ENCODE measurements around the gene ARL14EP. TPM values are rescaled to one million over a fixed set of nuclear protein-coding genes. Genes with fewer than 3 reads are reported as not detected.

ARL14EP gene
- total and polyA plus RNA-seq, 7 donors = 8.1 to 27.4 (median 23.4) TPM

- no peak for DNase-seq
- Histone ChIP-seq H3K27me3 (ENCODE audit: insufficient read depth in 3 of 3, low read length in 2 of 3) (peaks cover 0 to 2% (median 0%) of the 10 kb centered on the region in 3 donors), H3K4me1 (no peaks in the 10 kb centered on the region), H3K4me3 (no peak overlapping the region), H3K27ac (no peak overlapping the region), H3K36me3 (ENCODE audit: insufficient read depth in 1 of 2, low read depth in 1 of 2) (no peaks in the 10 kb centered on the region), H3K9me3 (peaks cover 3% of the 10 kb centered on the region)
- intact Hi-C loops (cut with DNase I) = no loop called here
- ATAC-seq = no peak
- 84 to 90% (median 85%) methylated on average over 8 of the region's 8 CpGs for WGBS, 3 donors
- TF ChIP-seq CTCF (IDR thresholded peaks at IDR 0.05) = no peak
Observed at GRCh38 chr11:30295178-30295885, 27.6 kb upstream of the ARL14EP start.

- no peak for ATAC-seq
- intact Hi-C loops (cut with DNase I) = no loop called here
- no peak for DNase-seq
- no peak for TF ChIP-seq CTCF (IDR thresholded peaks at IDR 0.05)
- no peak overlapping the region for H3K27ac ChIP-seq
- H3K4me1 ChIP-seq = peaks cover 7% of the 10 kb centered on the region
- H3K9me3 ChIP-seq = peaks cover 3% of the 10 kb centered on the region
- H3K36me3 ChIP-seq (ENCODE audit: insufficient read depth in 1 of 2, low read depth in 1 of 2) = no peaks in the 10 kb centered on the region
- H3K27me3 ChIP-seq (ENCODE audit: insufficient read depth in 3 of 3, low read length in 2 of 3) = peaks cover 0 to 4% (median 3%) of the 10 kb centered on the region in 3 donors
- no peak overlapping the region for H3K4me3 ChIP-seq
- 95 to 100% (median 97%) methylated on average over 1 of the region's 1 CpG for WGBS, 3 donors
Observed at GRCh38 chr11:30304620-30305019, 18.3 kb upstream of the ARL14EP start.

- no peak for TF ChIP-seq CTCF (IDR thresholded peaks at IDR 0.05)
- no peak for ATAC-seq
- no peak for DNase-seq
- H3K27ac ChIP-seq = no peak overlapping the region
- H3K4me3 ChIP-seq = no peak overlapping the region
- H3K27me3 ChIP-seq (ENCODE audit: insufficient read depth in 3 of 3, low read length in 2 of 3) = peaks cover 0 to 9% (median 4%) of the 10 kb centered on the region in 3 donors
- 82 to 91% (median 88%) methylated on average over 1 of the region's 1 CpG for WGBS, 3 donors
- H3K9me3 ChIP-seq = no peaks in the 10 kb centered on the region
- H3K36me3 ChIP-seq (ENCODE audit: insufficient read depth in 1 of 2, low read depth in 1 of 2) = no peaks in the 10 kb centered on the region
- no peaks in the 10 kb centered on the region for H3K4me1 ChIP-seq
- intact Hi-C loops (cut with DNase I) = no loop called here
Observed at GRCh38 chr11:30310623-30311022, 12.3 kb upstream of the ARL14EP start.

GRCh38 chr11:30311189-30311588, 11.7 kb upstream of the ARL14EP start:
- DNase-seq = no peak
- ATAC-seq = no peak
- TF ChIP-seq CTCF (IDR thresholded peaks at IDR 0.05) = no peak
- H3K9me3 ChIP-seq = no peaks in the 10 kb centered on the region
- WGBS, 3 donors = 41 to 44% (median 43%) methylated on average over 2 of the region's 2 CpGs
- no peaks in the 10 kb centered on the region for H3K4me1 ChIP-seq
- no peaks in the 10 kb centered on the region for H3K36me3 ChIP-seq (ENCODE audit: insufficient read depth in 1 of 2, low read depth in 1 of 2)
- intact Hi-C loops (cut with DNase I) = no loop called here
- no peak overlapping the region for H3K27ac ChIP-seq
- peaks cover 0 to 9% (median 4%) of the 10 kb centered on the region in 3 donors for H3K27me3 ChIP-seq (ENCODE audit: insufficient read depth in 3 of 3, low read length in 2 of 3)
- no peak overlapping the region for H3K4me3 ChIP-seq

GRCh38 chr11:30312243-30312642, 10.7 kb upstream of the ARL14EP start:
- H3K9me3 ChIP-seq = no peaks in the 10 kb centered on the region
- no peaks in the 10 kb centered on the region for H3K4me1 ChIP-seq
- no peaks in the 10 kb centered on the region for H3K36me3 ChIP-seq (ENCODE audit: insufficient read depth in 1 of 2, low read depth in 1 of 2)
- ATAC-seq = no peak
- intact Hi-C loops (cut with DNase I) = no loop called here
- H3K27me3 ChIP-seq (ENCODE audit: insufficient read depth in 3 of 3, low read length in 2 of 3) = peaks cover 0 to 9% (median 4%) of the 10 kb centered on the region in 3 donors
- H3K27ac ChIP-seq = no peak overlapping the region
- TF ChIP-seq CTCF (IDR thresholded peaks at IDR 0.05) = no peak
- H3K4me3 ChIP-seq = no peak overlapping the region
- 6 to 32% (median 21%) methylated on average over 1 of the region's 1 CpG for WGBS, 3 donors
- no peak for DNase-seq
